HG03097 (cell line): ENCODE data around the gene CPXM1.
"Not testable (repeated sequence)": the region's sequence is repeated elsewhere in the genome, so short reads cannot be mapped to it uniquely, and the experiment has no call there.

Experiments
- ATAC-seq: cut with Tn5 transposase; IDR thresholded peaks from one replicate; pipeline ENCODE4 v1.9.1; 2021; ENCODE audit not compliant: unreplicated experiment, low FRiP score

CPXM1 gene

GRCh38 chr20:2770091-2770490, 30.3 kb downstream of the CPXM1 start:
- not testable (repeated sequence) for ATAC-seq

- ATAC-seq, result no peak
These were observed 31.8 kb downstream of the CPXM1 start for GRCh38 chr20:2768632-2769015.

GRCh38 chr20:2767768-2768631, 32.4 kb downstream of the CPXM1 start:
- ATAC-seq, result no peak

GRCh38 chr20:2763186-2763585, 37.2 kb downstream of the CPXM1 start:
- no peak for ATAC-seq

GRCh38 chr20:2762578-2763131, 37.8 kb downstream of the CPXM1 start:
- ATAC-seq, result no peak

GRCh38 chr20:2761885-2762284, 38.5 kb downstream of the CPXM1 start:
- ATAC-seq, result no peak

- ATAC-seq, result no peak
These were observed 39.5 kb downstream of the CPXM1 start for GRCh38 chr20:2760952-2761305.

- ATAC-seq, result no peak
These were observed 40.0 kb downstream of the CPXM1 start for GRCh38 chr20:2760297-2760951.

- no peak for ATAC-seq
These were observed 40.7 kb downstream of the CPXM1 start for GRCh38 chr20:2759603-2760296.

- ATAC-seq, result no peak
These were observed 41.3 kb downstream of the CPXM1 start for GRCh38 chr20:2759143-2759542.

GRCh38 chr20:2757969-2758368, 42.5 kb downstream of the CPXM1 start:
- ATAC-seq, result no peak

- no peak for ATAC-seq
These were observed 43.4 kb downstream of the CPXM1 start for GRCh38 chr20:2757001-2757400.

GRCh38 chr20:2756056-2756611, 44.3 kb downstream of the CPXM1 start:
- no peak for ATAC-seq

GRCh38 chr20:2755451-2756055, 44.9 kb downstream of the CPXM1 start:
- ATAC-seq, result no peak

GRCh38 chr20:2754424-2754823, 46.0 kb downstream of the CPXM1 start:
- ATAC-seq, result no peak

GRCh38 chr20:2753461-2754040, 46.9 kb downstream of the CPXM1 start:
- no peak for ATAC-seq

- ATAC-seq, result no peak
These were observed 47.6 kb downstream of the CPXM1 start for GRCh38 chr20:2752567-2753460.

- no peak for ATAC-seq
These were observed 48.4 kb downstream of the CPXM1 start for GRCh38 chr20:2751878-2752566.
